GM21390 (cell line): ENCODE results near the gene PRKCE.

ENCODE experiments used
- ATAC-seq: cut with Tn5 transposase; IDR thresholded peaks from one replicate; pipeline ENCODE4 v1.9.1; 2021; ENCODE audit not compliant: unreplicated experiment

The PRKCE gene

DNA sequence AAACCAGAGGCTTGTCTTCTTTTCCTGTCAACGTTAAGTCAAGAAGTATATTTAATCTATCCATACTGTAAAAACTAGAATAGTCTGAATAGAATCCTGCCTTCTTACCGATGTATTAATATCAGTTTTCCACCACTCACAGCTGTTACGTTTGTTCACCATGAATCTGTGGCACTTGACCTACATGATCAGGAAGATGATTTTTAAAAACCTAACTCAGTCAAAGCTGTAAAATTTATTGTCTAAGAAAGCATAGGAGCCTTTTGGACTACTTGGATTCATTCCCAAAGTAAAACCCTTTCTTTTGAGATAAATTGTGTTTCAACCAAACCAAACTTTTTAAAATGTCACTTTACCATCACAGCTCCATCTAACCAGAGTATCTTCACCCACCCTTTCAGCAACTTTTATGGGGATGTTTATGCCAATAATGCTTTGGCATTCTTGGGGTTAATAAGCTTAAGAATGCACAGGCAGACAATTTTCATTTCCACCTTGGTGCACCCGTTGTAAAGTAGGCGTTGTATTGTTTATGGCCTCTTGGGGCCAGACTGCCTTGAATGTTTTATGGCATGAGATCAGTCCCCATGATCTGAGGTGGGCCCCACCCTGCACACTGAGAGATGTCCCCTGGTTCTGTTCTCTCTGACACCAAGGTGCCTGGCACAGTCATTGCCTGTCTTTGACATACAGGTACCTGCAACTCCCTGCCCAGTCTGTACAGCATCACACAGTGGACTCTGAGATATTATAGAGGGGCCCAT is 469.5 kb downstream of the PRKCE start:
- no peak for ATAC-seq

DNA sequence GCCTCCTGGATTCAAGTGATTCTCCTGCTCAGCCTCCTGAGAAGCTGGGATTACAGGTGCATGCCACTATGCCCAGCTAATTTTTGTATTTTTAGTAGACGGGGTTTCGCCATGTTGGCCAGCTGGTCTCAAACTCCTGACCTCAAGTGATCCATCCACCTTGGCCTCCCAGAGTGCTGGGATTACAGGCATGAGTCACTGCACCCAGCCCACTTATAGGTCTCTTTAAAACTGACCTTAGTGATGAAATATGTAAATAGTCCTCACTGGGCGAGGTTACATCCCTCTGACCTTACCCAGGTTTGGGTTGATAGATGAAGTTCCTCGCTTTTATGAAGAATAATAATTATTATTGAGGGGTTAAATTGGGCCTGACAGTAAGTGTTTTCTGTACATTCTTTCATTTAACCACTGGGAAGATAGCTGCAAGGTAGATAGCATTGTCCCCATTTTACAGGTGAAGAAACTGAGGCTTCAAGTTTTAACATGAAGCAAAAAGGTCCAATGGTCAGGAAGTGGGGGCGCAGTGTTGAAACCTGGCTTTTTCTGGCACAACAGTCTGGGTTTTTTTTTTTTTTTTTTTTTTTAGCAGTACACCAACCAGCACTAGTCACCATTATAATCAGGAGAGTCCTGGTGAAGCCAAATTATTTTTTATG is 471.0 kb downstream of the PRKCE start:
- ATAC-seq, result no peak

GRCh38 chr2:46123013-46123412 is 471.5 kb downstream of the PRKCE start:
- ATAC-seq, result no peak

DNA sequence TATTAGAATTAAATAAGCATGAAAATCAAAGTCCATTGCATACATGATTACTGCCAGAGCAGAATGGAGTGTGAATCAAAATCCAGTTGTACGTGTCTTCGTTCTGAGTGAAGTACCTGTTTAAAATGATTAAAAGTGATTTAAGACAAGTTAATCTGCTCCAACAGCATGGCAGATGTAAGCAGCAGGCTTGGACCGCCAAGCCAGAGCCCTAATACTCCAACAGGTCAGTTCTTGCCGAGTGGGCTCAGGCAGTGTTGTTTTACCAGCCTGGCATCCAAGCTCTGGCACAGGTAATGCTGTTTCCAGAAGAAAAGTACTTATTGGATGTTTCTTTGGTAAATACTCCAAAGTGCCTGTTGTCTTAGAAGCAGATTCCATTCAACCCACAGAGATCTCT is 474.3 kb downstream of the PRKCE start:
- ATAC-seq, result no peak

GRCh38 chr2:46126571-46126970 is 475.1 kb downstream of the PRKCE start:
- ATAC-seq, result no peak

GRCh38 chr2:46127176-46127575 is 475.7 kb downstream of the PRKCE start:
- no peak for ATAC-seq

GRCh38 chr2:46130511-46130910 is 479.0 kb downstream of the PRKCE start:
- ATAC-seq, result no peak

GRCh38 chr2:46132996-46133395 is 481.5 kb downstream of the PRKCE start:
- no peak for ATAC-seq

GRCh38 chr2:46134531-46135227 is 483.2 kb downstream of the PRKCE start:
- no peak for ATAC-seq

- no peak for ATAC-seq
Measured at GRCh38 chr2:46135228-46135855, 483.9 kb downstream of the PRKCE start.

- no peak for ATAC-seq
Measured at GRCh38 chr2:46135958-46136357, 484.5 kb downstream of the PRKCE start.

- no peak for ATAC-seq
Measured at GRCh38 chr2:46136481-46136880, 485.0 kb downstream of the PRKCE start.

DNA sequence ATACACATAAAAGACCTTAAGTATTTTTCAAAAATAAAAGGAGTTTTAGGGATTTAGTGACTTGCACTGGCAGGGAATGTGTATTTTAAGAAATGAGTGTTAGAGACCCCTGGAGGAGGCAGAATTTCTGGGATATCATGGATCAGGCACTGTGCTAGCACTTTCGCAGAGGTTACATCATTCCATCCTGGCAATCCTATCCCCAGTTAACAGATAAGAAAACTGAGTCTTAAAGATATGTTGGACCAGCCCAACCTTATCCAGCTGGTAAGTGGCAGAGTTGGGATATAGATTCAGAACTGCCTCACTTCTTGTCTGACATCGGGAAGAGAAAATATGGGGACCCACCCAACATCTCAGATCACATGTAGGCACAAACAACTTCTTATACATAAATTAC is 485.5 kb downstream of the PRKCE start:
- no peak for ATAC-seq

DNA sequence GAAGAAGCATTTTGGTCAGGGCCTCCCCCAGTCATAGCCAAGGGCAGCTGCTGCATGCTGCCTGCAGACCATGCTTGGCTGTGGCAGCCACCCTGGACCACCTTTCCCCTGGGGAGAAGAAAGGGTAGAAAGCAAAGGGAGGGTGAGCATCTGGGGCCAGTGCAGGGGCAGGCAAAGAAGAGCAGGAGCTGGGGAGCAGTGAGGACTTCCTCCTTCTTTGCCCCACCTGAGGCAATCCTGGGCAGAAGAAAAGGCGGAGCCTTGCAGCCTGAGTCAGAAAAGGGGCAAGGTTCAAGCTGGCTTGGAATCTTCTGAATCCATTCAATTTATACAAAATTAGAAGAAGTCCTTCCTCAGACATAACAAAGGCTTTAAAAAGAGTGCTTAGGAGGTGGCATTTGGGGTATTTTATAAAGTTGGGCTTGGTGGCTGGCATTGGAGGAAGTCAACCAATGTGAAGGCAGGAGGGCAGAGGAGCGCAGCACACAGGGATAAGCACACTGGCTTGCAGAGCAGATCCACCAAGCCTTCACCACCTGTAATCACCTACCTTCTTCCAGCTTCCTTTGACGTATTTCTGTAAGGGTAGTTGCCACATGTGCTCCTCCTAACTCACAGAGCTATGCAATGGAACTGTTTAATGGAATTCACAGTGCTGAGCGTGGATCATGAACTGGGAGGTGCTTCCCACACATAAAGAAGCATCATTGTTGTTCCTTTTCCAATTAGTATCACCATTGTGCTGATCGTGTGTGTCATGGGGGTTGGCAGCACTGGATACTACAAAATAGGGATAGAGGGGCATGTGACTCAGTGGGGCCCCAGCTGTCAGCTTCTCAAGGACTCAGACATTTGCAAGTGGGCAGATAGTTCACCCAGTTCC is 491.3 kb downstream of the PRKCE start:
- no peak for ATAC-seq

GRCh38 chr2:46143429-46144132 is 492.1 kb downstream of the PRKCE start:
- no peak for ATAC-seq

- no peak for ATAC-seq
Measured at GRCh38 chr2:46144133-46144800, 492.8 kb downstream of the PRKCE start.

DNA sequence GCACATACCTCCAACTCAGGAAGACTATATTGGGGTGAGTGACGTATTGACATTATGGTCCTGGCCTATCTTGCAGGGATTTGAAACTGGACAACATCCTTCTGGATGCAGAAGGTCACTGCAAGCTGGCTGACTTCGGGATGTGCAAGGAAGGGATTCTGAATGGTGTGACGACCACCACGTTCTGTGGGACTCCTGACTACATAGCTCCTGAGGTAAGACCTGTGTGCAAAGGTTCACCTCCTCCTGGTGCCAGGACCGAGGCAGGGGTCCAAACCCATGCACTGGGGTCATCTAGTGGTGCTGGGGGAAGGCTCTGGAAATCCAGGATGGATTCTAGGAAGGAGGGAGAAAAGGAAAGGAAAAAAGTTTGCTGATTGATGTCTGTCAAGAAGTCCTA is 493.5 kb downstream of the PRKCE start:
- ATAC-seq, result no peak

GRCh38 chr2:46145840-46146239 is 494.4 kb downstream of the PRKCE start:
- ATAC-seq, result no peak

- no peak for ATAC-seq
Measured at GRCh38 chr2:46146866-46147502, 495.5 kb downstream of the PRKCE start.
